Parathyroid adenoma (tissue), 2 donors: ENCODE data around the gene ATP7B.
"Not testable (repeated sequence)": the region's sequence is repeated elsewhere in the genome, so short reads cannot be mapped to it uniquely, and the experiment has no call there.

Source experiments
- H2AFZ ChIP-seq: fragments of 300-600 bp; sonication (generic); one replicate; pipeline ENCODE4 v1.7.0; 2017; ENCODE audit warnings: antibody characterized with exemption, mild to moderate bottlenecking
- H3K27ac ChIP-seq: fragments of 300-600 bp; sonication (generic); one replicate; pipeline ENCODE4 v1.7.0; 2017
- H3K27me3 ChIP-seq: fragments of 300-600 bp; sonication (generic); one replicate; pipeline ENCODE4 v1.7.0; 2017; ENCODE audit warnings: low read length; ENCODE audit not compliant: control insufficient read depth, insufficient read depth
- H3K36me3 ChIP-seq: fragments of 300-600 bp; sonication (generic); one replicate; pipeline ENCODE4 v1.7.0; 2017; ENCODE audit warnings: low read length; ENCODE audit not compliant: control insufficient read depth, insufficient read depth
- H3K4me1 ChIP-seq: fragments of 300-600 bp; sonication (generic); one replicate; pipeline ENCODE4 v1.7.0; 2017; ENCODE audit warnings: control low read depth
- H3K4me2 ChIP-seq: fragments of 300-600 bp; sonication (generic); one replicate; pipeline ENCODE4 v1.7.0; 2017; ENCODE audit warnings: low read length
- H3K4me3 ChIP-seq: fragments of 300-600 bp; sonication (generic); one replicate; pipeline ENCODE4 v1.7.0; 2017; ENCODE audit warnings: low read depth, low read length
- H3K79me2 ChIP-seq: fragments of 300-600 bp; sonication (generic); one replicate; pipeline ENCODE4 v1.7.0; 2017; ENCODE audit warnings: control low read depth
- H3K9ac ChIP-seq: fragments of 300-600 bp; sonication (generic); one replicate; pipeline ENCODE4 v1.7.0; 2017; ENCODE audit warnings: mild to moderate bottlenecking
- H3K9me3 ChIP-seq: fragments of 300-600 bp; sonication (generic); one replicate; pipeline ENCODE4 v1.7.0; 2017; ENCODE audit warnings: low read length; ENCODE audit not compliant: control insufficient read depth
- CTCF ChIP-seq: fragments of 300-600 bp; sonication (generic); IDR thresholded peaks from one replicate; pipeline ENCODE4 v1.7.0; 2017; ENCODE audit warnings: antibody characterized with exemption, mild to moderate bottlenecking
- donor health status: primary hyperparathyroidism.

Gene ATP7B

GRCh38 chr13:51913421-51914136 lies 97.7 kb downstream of the ATP7B start:
- no peaks in the 10 kb centered on the region for H3K4me1 ChIP-seq
- H3K36me3 ChIP-seq = no peaks in the 10 kb centered on the region
- no peaks in the 10 kb centered on the region for H3K27me3 ChIP-seq
- H3K4me3 ChIP-seq = no peak overlapping the region
- H3K4me2 ChIP-seq = no peak overlapping the region
- no peaks in the 10 kb centered on the region for H3K79me2 ChIP-seq
- TF ChIP-seq CTCF = no peak
- no peak overlapping the region for H3K9ac ChIP-seq
- H3K27ac ChIP-seq = no peak overlapping the region
- H2AFZ ChIP-seq = no peak overlapping the region
- no peaks in the 10 kb centered on the region for H3K9me3 ChIP-seq

- no peak overlapping the region for H2AFZ ChIP-seq
- no peak for TF ChIP-seq CTCF
- H3K36me3 ChIP-seq = no peaks in the 10 kb centered on the region
- no peaks in the 10 kb centered on the region for H3K79me2 ChIP-seq
- no peaks in the 10 kb centered on the region for H3K27me3 ChIP-seq
- H3K4me3 ChIP-seq = no peak overlapping the region
- H3K4me1 ChIP-seq = no peaks in the 10 kb centered on the region
- H3K4me2 ChIP-seq = no peak overlapping the region
- H3K9ac ChIP-seq = no peak overlapping the region
- H3K27ac ChIP-seq = no peak overlapping the region
- no peaks in the 10 kb centered on the region for H3K9me3 ChIP-seq
Observed at GRCh38 chr13:51912511-51913225, 98.6 kb downstream of the ATP7B start.

GRCh38 chr13:51912091-51912490 lies 99.2 kb downstream of the ATP7B start:
- Histone ChIP-seq H3K9me3 (no peaks in the 10 kb centered on the region), H2AFZ (no peak overlapping the region), H3K36me3 (no peaks in the 10 kb centered on the region), H3K27me3 (no peaks in the 10 kb centered on the region), H3K27ac (no peak overlapping the region), H3K4me1 (no peaks in the 10 kb centered on the region), H3K9ac (no peak overlapping the region), H3K79me2 (no peaks in the 10 kb centered on the region), H3K4me3 (no peak overlapping the region), H3K4me2 (no peak overlapping the region)
- TF ChIP-seq CTCF = peak; percentile 23

GRCh38 chr13:51910508-51910907 lies 100.7 kb downstream of the ATP7B start:
- no peak overlapping the region for H3K4me3 ChIP-seq
- TF ChIP-seq CTCF = no peak
- H3K36me3 ChIP-seq = no peaks in the 10 kb centered on the region
- H3K9me3 ChIP-seq = no peaks in the 10 kb centered on the region
- H3K79me2 ChIP-seq = no peaks in the 10 kb centered on the region
- no peak overlapping the region for H3K27ac ChIP-seq
- no peak overlapping the region for H3K9ac ChIP-seq
- no peak overlapping the region for H3K4me2 ChIP-seq
- H3K4me1 ChIP-seq = no peaks in the 10 kb centered on the region
- H2AFZ ChIP-seq = no peak overlapping the region
- no peaks in the 10 kb centered on the region for H3K27me3 ChIP-seq

- not testable (repeated sequence) for H3K4me3 ChIP-seq, H3K4me1 ChIP-seq, H3K27ac ChIP-seq, H3K36me3 ChIP-seq, H3K79me2 ChIP-seq, H3K9me3 ChIP-seq, H3K9ac ChIP-seq, H3K27me3 ChIP-seq, H3K4me2 ChIP-seq, H2AFZ ChIP-seq
Observed at GRCh38 chr13:51909265-51909664, 102.0 kb downstream of the ATP7B start.
